Measurements from ENCODE around the gene LYZL6.
"Not testable (repeated sequence)": the region's sequence is repeated elsewhere in the genome, so short reads cannot be mapped to it uniquely, and the experiment has no call there.

The LYZL6 gene

DNA sequence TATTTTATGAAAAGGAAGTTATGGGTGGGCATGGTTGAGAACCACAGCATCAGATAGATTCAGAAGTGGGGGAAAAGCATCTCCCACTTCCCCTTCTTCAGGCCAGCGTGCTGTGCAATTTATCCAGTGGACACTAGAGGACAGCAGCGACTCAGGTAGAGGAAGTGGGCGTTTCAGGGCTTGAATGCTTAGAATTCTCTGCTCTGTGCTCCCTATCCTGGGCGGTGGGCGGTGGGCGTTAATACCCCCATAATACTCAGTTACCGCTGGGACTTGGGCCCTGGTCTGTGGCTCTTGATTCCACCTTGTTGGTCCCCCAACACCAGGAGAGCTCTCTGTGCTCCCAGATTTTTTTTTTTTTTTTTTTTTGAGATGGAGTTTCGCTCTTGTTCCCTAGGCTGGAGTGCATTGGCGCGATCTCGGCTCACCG is 3.7 kb upstream of the LYZL6 start:
- peak; percentile 15 to 30 for DNase-seq (ENCODE audit: low read depth in 2 of 2)

DNA sequence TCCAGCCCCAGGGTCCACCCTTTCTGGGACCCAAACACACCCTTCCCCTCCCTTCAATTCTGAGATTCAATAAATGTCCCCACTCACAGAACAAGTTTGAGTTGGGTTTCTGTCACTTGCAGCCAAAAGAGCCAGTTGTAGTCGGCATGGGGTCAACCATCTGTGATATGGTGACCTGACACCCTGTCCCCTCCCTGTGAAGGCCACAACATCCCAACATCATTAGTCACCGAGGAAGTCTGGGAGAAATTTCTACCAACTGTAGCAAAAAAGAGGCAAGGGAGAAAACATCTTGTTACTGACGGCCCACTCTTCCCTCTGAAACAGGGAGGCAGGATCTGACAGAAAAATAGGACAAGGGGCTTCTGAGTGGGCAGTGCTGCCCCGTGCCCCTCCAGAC is 638 bp upstream of the LYZL6 start:
- no peak for DNase-seq (ENCODE audit: low read depth in 2 of 2)

DNA sequence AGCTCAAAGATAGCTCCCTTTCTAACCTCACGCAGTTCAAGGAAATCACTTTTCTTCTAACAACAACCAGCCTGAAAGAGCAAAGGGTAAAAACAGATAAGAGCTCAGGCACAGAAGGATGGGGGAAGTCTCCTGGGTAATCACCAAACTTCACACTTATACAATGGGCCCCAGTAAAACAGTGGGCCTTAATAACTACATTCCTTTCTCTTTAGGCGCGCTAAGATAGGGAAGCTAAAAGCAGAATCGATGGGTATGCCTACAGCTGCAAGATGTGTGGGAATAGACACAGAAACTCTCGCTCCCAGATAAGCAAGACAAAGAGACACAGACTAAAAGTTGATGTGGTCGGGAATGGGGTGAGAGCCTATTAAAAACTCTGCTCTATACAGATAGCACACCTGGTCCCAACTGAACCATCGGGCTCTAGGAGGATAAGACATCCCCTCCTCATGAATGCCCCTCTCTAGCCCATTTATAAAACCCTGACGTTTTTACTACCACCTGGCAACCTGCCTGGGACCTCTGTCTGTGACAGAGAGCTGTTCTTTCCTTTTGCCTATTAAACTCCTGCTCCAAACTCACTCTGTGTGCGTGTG is 826 bp downstream of the LYZL6 start:
- no peak for DNase-seq (ENCODE audit: low read depth in 2 of 2)

DNA sequence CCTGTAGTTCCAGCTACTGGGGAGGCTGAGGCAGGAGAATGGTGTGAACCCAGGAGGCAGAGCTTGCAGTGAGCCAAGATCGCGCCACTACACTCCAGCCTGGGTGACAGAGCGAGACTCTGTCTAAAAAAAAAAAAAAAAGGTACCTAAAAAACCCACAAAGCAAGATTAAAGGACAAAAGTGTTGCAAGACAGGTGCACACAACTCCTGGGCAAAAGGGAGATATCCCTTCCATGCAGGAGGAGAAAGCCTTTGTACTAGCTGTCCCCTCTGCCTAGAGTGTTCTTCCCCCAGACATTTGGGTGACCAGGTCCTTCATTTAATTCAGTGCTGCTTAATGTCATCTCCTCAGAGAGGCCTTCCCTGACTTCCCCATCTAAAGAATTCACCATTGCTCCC is 5.0 kb downstream of the LYZL6 start:
- not testable (repeated sequence) for DNase-seq (ENCODE audit: low read depth in 2 of 2)

DNA sequence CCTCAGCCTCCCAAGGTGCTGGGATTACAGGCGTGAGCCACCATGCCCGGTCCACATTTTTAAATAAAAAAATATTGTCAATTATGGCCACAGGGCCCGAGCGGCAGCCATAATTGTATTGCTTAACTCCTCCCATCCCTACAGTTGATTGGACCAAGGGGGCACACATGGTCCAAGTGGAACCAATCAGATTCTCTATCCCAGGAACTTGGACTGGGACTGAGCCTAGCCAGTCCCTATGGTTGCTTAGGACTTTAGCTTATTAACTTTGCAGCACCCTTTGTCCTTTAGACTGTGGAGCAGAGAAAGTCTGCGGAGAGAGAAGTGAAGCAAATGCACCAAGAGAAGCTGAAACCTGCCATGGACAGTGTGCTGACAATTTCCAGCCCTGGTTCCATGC is 7.5 kb downstream of the LYZL6 start:
- no peak for DNase-seq (ENCODE audit: low read depth in 2 of 2)

DNA sequence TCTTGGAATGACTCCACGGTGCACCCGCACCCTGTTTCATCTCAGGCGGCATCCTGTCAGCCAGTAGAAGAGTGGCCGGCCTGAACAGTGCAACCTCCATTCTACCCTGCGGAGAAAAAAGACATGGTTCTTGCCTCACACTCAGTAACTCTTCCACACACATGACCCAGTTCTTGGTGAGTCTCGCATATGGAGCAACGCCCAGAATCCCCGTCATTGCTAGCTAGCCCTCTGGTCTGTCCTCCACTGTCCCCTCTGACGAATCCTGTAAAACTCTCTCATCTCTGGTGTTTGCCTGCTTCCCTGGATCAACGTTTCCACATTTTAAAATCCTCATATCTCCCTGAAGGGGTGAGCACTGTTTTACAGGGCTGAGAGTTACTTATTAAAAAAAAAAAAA is 8.8 kb downstream of the LYZL6 start:
- DNase-seq (ENCODE audit: low read depth in 2 of 2), result no peak

DNA sequence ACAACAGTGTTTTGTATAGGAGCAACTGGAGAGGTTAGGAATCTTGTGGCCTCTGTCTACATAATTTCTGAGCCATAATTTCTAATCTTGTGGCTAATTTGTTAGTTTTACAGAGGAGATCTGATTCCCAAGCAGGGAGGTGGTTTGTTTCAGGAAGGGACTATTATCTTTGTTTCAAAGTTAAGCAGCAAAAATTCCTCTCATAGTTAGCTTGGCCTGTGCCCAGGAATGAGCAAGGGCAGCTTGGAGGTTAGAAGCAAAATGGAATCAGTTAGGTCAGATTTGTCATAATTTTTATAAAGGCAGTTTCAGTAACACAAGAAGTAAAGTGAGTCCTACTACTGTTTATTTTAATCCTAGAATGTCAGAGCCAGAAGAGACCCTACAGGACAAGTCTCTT is 10.9 kb downstream of the LYZL6 start:
- DNase-seq (ENCODE audit: low read depth in 2 of 2), result no peak

DNA sequence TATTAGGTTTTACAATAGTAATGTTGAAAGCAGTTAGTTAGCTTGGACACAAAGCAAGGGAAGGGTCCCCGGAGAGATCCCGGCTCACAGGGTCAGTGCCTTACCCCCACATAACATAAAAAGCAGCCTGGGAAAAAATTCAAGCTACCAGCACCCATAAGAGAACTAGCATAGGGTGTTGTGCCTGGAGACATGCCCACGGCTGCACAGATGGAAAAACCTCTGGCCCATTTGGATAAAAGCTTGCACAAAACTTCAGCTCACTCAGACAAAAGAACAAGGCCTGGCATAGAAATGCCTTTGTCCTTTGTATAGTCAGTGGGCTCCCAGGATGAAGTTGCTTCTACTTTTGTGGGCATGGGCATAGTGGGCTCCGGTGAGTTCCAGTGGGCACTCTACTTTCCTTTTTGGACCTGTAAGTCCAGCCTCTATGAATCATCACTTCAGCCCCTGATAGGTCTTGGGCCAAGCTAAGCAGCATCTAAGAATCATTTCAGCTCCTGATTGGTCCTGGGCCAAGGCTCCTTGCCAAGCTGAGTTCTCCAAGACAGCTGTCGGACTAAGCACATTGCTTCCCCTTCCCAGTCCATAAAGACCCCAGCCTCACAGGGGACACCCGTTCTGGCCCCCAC is 11.6 kb downstream of the LYZL6 start:
- DNase-seq (ENCODE audit: low read depth in 2 of 2), result no peak

DNA sequence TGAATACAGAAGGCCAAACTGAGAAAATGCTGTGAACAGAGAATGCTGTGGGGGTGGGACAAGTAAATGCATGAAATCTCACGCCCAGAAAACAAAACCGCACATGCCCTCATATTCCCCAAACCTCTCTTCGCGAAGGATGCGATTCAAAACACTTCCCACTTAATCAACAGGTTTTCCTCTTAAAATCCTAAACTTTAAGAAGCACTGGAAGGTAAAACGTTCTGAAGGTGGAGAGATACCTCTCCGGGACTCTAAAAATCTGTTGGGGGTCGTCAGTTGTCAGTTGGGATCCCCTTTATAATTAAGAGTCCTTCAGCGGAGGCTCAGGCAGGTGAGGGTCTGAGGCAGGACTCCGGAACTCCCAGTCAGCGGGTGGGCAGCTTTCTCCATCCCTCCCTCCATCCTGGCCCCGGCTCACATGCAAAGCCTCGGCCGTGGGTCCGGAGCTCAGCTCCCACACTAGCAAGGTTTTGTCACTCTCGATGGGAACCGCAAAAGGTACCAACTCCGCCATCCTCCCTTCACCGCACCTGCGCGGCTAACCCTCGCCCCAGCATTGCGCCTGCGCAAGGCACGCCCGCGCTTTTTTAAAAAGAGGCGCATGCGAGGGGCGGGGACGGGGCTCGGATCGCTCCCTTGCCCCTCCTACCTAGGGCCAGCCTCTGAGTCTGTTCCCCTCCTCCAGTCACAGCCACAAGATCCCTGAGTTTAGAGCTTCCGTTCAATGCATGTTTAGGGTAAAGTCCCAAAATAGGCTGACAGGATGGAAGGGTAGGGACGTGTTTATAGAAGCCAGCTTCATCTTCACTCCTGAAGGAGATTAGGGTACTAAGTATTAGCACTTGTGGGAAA is 13.1 kb downstream of the LYZL6 start, which contains the start of gene RDM1:
Gene RDM1, minus strand, starts transcription at position 563 of the 855 bp plus-strand sequence. Its CDS starts 46 bp downstream, at position 517.
- DNase-seq (ENCODE audit: low read depth in 2 of 2), result peak; percentile 60 to 73

DNA sequence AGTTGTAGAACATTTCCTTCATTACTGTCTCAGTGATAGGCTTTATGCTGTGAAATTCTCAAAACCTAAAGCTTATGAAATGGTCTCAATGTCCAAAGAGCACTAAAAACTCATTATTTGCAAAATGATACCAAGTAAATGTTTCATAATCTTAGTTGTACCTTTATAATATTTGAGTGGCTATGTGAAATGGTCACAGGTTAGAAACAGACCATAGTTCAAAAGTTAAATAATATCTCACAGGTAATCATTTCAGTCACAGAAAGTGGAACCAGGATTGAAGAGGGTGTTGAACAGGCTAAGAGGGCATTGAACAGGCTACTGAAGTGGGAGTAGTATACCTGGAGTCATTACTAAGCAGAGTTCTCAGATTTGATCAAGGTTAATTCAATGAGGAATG is 15.8 kb downstream of the LYZL6 start:
- no peak for DNase-seq (ENCODE audit: low read depth in 2 of 2)

DNA sequence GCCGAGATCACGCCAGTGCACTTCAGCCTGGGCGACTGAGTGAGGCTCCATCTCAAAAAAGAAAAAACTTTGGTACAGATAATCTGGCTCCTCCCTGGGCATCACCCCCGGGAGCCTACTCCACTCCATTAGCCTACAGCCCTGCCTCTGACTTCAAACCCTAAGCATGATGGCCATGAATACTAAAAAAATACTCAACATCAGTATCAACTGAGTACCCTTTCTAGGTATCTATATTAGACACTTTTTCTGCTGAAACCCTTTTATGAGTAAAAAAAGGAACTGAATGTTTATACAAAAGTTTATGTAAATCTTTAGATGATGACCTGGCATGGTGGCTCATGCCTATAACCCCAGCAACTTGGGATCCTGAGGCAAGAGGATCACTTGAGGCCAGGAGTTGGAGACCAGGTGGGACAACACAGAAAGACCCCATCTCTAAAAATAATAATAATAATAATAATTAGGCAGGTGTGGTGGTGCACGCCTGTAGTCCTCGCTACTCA is 19.9 kb downstream of the LYZL6 start:
- no peak for DNase-seq (ENCODE audit: low read depth in 2 of 2)

DNA sequence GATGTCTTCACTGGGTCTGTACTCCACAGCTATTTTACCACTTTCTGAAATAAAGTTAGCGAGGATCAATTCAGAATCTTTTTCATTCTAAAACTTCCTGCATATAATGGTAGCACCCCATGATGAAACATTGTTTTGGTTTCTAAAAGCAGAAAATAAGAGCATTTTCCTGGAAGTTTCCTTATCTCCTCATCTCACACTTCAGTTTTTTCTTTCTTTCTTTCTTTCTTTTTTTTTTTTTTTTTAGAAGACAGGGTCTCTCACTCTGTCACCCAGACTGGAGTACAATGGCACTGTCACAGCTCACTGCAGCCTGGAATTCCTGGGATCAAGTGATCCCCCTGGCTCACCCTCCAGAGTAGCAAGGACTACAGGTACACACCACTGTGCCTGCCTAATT is 23.3 kb downstream of the LYZL6 start:
- DNase-seq (ENCODE audit: low read depth in 2 of 2), result no peak

DNA sequence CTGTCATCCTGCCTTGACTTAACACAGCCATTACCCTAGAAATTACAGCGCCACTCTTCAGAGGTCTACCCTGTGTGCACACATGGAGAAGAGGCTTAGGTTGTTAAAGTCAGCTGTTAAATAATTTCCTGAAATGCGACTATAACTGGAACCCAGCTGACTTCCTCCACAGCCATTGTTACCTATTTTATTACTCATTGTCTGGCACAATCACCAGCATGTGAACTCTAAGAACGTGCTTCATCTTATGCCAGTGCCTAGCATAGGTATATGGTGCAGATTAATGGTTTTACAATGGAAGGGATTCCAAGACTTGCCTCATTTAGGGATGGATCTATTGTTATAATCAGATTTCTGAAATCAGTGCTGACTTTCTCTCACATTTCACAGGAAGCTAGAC is 24.8 kb downstream of the LYZL6 start:
- DNase-seq (ENCODE audit: low read depth in 2 of 2), result no peak

DNA sequence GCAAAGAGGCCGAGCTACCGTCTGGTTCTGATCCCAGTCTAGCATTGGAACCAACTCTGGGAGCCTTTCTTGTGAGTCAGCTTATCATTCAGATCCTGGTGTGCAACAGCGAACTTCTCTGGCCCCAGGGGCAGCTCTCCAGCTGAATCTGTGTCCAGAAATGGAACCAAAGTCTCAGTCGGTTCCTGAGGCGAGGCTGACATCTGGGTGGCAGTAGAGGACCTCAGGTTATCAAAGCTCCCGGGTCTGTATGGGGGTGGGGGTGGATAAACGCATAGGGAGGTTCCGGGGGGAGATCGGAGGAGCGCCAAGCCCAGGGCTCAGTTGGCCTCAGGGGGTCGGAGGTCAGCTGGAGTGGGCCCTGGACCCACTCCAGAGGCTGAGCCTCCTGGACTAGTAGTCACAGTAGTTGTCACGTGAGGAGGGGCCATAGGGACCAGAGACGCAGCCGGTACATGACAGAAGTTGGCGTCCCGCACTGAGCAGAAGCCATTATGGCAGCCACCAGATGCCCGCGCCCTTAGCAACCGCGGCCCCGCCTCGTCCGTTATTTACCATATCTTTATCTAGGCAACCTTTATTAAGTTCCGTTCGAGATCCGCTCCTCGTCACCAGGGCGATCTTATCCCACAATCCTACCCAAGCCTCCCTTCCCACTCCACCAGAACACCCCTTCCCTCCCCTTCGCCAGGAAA is 25.8 kb downstream of the LYZL6 start:
- no peak for DNase-seq (ENCODE audit: low read depth in 2 of 2)

DNA sequence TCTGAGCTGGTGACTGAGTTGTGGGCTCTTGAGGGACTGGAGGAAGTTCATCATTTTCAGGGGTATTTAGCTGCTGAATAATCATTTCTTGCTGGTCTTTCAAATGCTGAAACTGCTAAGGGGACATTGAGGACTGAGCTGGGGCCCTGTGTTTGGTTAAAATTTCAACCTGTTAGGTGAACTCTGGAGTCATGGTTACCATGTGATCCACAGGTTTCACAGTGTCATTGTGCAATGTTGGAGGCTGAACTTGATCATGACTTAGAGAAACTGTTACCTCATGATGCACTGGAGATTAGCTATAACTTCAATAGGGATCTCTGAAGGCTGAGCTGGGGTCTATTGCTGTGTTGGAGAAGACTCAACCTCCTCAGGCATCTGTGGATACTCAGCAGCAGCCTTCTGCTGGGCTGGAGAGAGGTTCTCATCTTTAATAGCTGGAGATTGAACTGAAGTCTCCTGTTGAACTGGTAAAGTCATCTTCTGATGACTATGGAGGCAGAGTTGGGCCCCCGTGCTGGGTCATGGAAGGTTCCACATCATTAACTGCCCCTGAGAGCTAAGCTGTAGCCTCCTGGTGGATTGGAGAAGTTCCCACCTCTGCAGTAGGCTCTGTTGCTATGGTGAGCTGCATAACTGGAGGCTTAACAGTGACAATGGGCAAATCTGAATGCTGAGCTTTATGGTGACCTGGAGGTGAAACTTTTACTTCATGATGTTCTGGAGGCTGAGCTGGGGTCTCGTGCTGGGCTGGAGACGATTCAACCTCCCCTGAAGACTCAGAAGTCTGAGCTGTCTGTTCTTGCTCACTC is 28.2 kb downstream of the LYZL6 start:
- DNase-seq (ENCODE audit: low read depth in 2 of 2), result no peak

DNA sequence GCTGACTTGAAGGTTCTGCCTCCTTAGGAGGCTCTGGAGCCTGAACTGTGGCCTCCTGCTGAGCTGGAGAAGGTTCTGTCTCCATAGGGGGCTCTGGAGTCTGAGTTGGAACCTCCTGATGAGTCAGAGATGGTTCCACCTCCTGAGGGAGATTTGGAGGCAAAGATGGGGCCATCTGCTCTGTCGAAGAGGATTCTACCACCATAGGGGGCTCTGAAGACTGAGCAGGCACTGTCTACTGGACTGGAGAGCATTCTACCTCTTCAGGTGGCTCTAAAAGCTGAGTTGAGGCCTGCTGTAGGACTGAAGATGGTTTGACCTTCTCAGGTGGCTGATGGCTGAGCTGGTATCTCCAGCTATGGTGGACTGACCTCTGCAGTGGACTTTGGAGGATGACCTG is 29.2 kb downstream of the LYZL6 start:
- DNase-seq (ENCODE audit: low read depth in 2 of 2), result no peak

DNA sequence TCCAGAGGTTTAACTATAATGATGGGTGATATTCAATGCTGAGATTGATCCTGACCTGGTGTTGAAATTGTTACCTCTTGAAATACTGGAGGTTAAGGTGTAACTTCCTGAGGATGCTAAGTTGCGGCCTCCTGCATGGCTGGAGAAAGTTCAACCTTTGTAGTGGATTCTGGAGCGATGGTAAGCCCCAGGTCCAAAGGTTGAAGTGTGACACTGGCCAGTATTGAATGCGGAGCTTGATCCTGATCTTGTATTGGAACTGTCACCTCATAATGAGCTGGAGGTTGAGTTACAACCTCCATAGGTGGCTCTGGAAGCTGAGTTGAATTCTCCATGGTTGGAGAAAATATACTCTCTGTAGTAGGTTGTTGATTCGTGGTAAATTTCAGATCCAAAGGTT is 29.9 kb downstream of the LYZL6 start:
- no peak for DNase-seq (ENCODE audit: low read depth in 2 of 2)

DNA sequence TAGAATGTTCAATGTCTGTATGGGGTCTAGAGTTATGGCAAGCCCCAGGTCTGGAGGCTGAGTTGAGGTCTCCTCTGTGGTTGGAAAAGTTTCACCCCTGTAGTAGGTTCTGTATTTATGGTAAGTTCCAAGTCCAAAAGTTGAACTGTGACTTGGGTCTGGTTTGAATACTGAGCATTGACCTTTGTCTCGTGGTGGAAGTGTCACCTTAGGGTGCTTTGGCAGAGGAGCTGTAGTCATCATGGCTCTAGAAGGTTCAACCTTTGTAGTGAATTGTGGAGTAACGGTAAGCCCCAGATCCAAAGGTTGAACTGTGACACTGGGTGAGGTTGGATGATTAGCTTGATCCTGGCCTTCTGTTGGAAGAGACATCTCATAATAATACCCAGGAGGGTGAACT is 30.6 kb downstream of the LYZL6 start:
- DNase-seq (ENCODE audit: low read depth in 2 of 2), result no peak

DNA sequence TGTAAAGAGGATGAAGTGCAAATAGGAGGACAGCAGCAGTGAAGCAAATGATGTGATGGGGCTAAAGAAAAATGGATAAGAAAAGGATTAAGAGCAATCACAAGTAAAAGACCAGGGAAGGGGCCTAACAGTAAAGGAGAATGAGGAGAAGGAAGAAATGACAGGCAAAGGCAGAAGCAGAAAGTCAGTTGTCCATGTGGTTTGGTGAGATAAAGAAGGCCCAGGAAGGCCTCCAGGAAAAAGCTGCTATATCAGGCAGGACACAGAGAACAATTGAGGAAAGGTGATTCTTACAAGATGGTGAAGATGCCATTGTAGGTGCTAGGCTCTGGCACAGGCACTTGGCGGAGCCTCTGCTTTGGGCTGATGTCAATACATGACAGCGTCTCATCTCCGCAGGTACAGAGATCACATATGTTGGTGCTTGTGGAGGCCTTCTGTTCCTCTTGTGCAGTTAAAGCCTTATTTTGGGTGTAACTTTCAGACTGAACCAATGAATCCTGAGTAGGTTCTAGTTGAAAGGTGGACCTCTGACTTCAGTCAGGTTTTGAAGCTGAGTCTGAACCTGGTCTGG is 31.1 kb downstream of the LYZL6 start:
- DNase-seq (ENCODE audit: low read depth in 2 of 2), result no peak

DNA sequence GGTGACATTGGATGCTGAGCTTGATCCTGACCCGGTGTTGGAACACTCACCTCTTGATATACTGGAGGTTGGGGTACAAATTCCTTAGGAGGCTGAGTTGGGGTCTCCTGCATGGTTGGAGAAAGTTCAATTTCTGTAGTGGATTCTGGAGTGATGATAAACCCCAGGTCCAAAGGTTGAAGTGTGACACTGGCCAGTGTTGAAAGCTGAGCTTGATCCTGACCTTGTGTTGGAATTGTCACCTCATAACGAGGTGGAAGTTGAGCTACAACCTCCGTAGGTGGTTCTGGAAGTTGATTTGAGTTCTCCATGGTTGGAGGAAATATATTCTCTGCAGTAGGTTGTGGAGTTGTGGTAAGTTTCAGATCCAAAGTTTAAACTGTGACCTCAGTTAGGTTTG is 34.1 kb downstream of the LYZL6 start:
- DNase-seq (ENCODE audit: low read depth in 2 of 2), result no peak

DNA sequence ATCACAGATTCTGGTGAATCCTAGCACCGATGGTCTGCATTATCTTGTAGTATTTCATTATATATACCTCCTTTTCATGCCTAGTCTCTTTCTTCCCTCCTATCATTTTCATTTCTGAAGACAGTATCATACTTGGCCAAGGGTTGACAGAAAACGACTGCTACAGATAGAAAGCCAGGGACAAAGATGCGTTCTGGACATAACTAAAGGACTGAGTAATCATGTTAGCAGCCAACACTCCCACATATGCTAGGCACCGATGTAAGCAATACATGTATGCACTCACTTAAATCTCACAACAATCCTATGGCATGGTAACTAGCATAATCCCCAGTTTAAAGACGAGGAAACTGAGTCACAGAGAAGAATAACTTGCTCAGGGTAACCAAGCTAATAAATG is 35.8 kb downstream of the LYZL6 start:
- DNase-seq (ENCODE audit: low read depth in 2 of 2), result no peak

Data from stimulated activated CD8-positive, alpha-beta memory T cell treated with anti-CD3 and anti-CD28 coated beads, Interleukin-7, amount 100 ng/mL, for 4 hours (primary cell).